Activated CD8-positive, alpha-beta memory T cell treated with anti-CD3 and anti-CD28 coated beads for 48 hours (primary cell): ENCODE measurements around the gene LPAR1.

Source experiments
- DNase-seq, 3 experiments: peaks; one replicate each; pipeline ENCODE4 v3.0.0-alpha.2; 2020; ENCODE audit warnings: low read depth in 2 of 3, low spot score in 2 of 3

LPAR1 gene

DNA sequence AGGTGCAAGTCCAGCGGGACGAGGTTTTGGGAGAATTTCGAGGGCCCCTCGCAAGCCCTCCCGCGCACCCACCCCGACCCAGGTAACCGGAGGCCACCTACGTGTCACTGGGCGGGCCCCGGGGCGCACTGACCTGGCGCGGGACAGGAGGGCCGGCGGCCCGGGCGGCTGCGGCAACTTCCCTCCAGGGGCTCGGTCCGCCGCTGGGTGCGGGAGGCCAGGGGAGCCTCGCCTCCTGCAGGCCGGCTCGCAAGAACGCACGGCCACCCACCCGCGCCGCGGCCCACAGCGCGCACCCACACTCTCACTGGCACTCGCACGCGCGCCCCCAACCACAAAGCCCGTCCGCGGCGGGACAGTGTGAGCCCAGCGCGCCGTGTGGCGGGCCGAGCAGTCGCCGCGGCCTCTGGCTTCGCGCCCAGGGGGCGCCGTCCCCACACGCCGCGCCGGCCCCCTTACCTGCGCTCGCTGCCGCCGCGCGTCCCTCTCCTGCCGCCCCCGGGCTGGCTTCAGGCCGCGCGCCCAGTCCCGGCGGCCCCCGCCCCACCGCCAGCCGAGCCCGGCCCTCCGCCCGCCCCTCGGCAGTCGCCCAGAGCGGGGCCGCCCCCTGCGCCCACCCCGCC, 451 bp downstream of the LPAR1 start:
- DNase-seq = no peak

DNA sequence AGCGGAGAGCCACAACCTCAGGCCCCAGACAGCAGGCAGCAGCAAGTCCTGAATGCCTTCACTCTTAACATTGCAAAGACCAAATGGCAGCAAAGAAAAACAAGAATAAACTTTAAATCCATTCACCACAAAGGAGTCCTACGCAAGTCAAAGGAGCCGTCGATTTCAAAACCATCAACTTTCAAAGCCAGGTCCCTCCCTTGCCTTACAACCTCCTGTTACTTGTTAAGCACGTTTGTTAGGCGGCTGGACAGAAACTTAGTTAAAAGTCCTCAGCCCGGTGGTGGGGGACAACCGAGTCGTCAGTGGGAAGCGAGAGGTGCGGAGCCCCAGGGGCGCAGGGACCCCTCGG, 938 bp downstream of the LPAR1 start:
- no peak for DNase-seq

DNA sequence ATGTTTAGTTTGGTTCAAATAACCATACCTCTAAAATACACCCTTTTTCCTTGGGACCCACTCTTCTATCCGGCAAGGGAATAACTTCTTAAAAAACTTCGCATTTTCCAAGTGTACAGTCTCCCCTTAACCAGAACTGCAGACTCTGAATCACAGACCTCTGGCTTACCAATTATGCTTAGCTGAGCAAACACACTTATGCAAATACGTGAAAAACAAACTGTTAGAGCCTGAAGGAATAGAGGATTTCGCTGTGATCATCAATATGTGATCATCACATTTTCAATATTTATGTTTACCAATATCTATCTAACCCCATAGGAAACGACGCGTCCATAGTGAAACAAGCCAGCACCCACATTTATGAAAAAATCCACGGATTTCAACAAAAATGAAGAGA, 1.3 kb downstream of the LPAR1 start:
- no peak for DNase-seq

DNA sequence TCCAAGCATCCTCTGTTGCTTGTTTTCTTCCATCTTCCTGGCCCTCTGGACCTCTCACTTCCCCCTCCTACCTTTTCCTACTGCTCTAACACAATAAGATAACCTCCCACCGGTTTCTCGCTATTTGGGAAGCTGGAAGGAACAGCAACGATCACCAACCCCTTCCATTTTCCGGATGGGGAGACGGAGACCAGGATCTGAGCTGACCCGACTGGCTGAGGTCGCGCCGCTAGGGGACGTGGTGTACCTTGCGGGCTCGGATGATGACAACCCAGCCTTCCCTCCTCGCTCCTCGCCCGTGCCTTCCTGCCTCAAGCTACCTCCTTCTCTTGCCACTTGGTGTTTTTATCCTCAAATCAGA, 1.9 kb downstream of the LPAR1 start:
- no peak for DNase-seq

DNA sequence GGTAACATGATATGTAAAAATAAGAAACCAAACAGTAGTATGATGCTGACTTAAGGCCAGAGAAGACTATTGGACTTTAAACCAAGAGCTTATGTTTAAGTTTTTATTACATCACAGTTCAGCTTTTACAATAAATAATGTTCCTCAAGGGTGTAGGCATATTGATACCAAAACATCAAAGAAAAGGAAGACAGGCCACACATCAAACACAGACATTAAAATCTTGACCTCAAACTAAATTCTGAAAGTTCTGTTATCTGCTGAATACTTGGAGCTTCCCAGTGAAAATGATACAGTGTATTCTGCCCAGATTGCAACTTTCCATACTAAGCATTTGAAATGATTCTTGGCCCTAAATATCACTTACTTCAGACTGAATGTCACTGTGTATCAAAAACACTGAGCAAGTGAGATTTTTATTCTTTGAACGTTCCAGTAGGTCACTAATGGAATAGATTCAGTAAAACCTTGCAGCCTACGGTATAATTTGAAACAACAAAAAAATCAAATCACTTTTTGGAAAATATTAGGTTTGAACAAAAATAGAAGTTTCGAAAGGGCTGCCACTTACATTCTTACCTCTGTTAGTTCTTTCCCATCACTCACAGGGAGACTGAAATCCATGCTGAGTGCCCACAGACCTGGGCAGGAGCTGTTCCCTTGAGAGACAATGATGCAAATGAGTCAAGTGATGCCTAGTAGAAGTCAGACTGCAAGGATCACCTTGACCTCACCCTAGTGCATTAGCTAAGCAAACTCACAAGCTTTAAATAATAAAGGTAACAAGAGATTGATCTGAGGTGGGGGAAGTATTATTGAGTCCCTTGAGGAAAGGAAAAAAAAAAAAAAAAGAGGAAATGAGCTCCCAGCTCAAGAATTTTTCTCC, 2.5 kb downstream of the LPAR1 start:
- no peak for DNase-seq

DNA sequence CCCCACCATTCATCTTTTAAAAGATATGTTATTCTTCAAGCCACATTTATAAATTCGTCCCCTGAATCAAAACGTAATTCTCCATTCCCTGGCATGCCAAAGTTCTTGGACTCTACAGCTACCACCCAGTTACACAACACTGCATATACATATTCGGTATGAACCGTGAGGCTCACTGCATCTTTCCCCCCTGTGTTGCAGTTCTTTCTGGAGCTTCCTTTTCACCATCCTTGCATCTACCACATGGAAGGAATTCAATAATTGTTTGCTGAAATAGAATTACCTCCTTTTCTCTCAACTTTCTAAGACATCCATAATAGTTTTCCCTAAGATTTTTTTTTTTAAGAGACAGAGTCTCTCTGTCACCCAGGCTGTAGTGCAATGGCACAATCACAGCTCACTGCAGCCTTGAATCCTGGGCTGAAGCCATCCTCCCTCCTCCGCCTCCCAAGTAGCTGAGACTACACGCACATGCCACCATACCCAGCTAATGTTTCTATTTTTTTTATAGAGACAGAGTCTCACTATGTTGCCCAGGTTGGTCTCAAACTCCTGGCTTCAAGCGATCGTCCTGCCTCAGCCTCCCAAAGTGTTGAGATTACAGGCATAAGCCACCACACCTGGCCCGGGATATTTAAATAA, 3.3 kb downstream of the LPAR1 start:
- no peak for DNase-seq

DNA sequence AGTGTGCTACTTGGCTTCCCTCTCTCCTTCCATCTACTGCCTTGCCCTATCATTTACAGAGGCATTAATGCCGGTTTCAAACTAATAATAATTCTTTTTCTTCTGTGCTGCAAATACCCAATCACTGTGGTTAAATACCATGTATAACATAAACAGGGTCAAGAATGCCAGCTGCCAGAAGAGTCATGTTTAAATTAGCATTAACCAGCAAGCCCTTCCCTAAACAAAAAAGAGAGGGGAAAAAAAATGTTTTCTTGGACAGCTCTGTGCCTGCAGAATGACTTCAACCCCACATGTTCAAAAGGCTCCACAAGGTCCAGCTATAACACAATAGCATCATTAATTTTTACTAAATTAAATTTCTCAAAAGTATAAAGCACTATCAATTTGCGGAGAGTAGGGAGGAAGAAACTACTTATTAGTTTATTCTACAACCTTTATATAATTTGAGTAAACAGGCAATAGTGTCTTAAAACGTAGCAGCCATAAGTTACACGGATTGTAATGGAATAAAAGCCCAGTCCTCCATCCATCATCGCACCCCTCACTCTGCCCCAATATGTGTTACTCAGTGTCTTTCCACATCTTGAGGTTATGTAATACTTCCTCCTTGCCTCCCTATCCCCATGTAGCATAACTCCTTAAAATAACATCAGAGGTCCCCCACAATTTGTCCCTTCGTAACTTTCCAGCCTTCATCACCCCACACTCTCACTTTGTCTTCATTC, 3.9 kb downstream of the LPAR1 start:
- DNase-seq = no peak

DNA sequence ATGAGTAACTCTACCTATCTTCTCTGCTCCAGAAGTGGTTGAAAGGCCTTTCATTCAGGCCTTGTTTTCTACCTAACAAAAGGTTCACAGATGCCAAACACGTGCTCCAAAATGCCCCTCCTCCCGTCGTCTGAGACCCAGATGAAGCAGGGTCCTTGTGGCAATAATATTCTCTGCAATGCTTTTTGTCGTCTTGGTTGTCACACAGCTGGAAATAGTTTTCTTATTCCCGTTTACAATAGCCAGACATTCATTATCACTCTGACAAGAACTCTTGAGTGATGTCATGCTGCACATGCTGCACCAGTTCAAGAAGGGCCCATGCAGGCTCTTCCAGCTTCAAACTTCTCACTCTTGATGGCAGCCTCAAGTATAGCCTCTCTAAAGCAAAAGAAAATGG, 7.8 kb downstream of the LPAR1 start:
- DNase-seq = no peak

DNA sequence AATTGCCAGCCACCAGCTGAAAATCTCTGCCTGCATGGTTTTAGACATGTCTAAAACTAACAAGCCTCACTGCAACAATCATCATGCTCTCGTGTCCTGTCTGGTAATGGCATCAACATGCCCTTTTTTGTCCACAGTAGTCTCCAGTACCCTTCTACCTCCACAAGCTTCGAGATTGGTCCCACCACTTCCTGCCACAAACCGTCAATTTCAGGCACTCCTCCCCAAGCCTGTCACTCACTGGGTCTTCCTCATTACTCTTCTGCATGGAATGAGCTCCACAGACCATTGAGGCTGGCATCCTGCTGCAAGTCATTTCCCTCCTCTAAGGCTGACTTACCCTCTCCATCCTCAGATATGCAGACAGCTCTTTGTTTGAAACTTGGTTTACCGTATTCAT, 9.0 kb downstream of the LPAR1 start:
- no peak for DNase-seq

DNA sequence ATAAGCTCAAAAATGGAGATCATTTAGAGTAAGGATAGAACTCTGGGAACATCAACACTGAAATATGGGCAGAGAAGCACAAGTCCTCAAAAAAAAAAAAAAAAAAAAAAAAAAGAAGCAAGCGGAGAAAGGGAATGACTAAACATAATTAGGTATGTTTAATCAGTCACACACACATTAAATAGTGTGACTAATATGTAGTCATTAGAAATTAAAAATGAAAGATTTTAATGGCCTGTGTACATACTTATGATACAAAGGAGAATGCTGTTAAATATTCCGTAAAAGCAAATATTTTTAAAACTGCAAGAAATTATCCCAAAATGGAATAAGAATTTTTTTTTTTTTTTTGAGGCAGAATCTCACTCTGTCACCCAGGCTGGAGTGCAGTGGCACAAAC, 10.5 kb downstream of the LPAR1 start:
- DNase-seq = no peak

DNA sequence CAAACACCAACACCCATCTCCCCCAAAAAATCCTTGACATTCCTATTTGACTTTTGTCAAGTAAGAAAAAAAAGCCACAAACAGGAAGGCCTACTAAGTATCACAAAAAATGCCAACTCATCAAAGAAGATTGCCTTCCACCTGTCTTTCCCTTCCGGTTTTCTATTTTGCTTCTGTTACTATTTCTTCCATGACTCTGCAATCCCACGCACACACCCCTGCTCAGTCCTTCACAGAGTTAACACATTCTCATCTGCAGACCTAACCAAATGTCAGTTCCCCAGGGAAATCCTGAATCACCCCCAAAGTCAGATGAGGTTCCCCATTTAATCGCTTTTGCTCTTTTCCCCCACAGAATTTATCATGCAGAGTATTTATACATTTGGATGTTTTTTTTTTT, 15.1 kb downstream of the LPAR1 start:
- DNase-seq = no peak

DNA sequence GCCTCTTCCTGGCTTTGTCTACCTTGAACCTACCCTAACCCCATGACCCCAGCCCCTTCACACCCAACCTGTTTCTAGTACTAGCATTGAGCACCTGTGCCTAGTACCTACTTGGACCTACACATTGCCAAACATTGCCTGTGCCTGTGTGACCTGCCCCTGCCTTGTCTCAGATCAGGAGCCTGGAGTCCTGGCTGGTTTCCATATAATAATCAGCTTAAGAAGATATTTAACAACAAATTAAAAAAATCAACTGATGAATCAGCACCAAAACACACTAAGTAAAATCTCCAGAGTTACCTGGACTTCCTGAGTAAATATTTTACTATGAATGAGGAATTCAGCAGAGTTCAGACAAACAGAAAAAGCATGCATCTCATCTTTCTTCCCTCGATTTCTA, 17.7 kb downstream of the LPAR1 start:
- DNase-seq = no peak

DNA sequence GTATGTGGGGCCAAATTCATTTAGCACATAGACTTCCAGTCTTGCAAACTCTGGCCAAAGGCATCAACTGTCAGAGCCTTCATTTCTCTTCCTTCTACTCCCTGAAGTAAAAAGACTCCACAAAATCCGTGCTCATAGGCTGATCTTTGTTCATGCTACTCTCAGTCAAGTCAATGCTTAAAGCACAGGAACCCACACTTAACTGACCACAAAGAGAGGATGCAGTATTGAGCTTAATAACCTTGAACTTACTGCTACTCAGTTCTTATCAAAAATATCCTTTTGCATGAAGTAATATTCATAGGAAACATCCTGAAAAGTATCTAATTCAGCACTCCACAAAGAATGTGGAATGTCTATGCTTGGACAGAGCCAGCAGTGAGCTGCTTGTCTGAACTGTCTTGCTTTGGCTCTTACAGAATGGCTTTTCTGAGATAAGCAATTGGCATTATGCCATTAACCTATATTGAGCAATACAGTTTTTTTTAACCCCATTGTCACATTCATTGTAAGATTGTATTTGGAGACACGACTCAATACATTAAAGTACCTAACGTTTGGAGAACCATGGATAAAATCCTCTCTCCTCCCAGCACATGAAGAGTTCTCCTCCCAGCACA, 21.7 kb downstream of the LPAR1 start:
- no peak for DNase-seq

DNA sequence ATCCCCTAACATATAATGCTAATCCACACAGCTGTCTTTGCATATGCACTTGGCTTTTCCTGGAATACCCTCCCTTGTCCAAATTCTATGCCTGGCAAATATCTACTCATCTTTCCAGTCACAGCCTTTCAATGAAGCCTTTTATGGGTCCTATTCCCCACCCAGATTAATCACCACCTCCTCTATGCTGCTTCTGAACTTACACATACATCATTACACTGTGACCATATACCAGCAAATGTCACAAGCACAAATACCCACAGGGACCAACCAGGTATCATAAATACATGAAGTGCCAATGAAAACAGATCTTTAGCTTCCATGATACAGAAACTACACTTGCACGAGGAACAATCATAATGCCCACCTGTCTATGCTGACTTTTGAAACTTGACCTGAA, 22.3 kb downstream of the LPAR1 start:
- no peak for DNase-seq

DNA sequence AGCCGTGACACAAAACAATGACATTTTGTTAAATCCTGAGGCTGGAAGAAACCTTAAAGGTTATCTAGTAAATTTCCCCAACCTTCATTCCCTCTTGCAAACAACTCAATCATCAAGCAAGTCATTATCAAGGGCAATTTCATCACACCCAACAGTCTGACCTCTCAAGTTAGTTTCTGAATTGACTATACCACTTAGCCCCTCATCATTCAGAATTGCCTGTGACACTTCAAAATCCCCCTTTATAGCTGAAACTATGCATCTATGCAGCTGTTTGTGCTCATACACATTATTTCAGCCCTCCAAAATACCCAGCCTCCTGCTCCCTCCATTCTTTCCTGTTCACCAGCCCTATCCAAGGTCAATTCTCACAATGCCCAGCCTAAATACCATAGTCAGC, 24.6 kb downstream of the LPAR1 start:
- DNase-seq = no peak

DNA sequence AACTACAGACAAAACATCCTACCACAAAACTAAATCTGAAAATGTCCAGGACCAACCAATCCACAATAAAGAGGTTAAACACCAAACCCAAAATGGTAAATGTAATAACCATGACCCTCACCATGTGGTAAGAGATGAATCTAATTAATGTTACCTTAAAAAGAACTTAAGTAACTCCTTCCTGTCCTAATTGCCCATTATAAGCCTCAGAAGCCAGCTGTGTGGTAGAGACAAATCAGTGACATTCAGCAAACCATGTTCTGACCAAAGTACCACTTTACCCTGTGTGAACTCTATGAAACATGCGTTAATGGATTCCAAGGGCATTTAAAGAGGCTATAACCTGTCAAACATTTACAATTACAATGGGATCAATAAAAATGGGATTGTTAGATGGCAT, 25.0 kb downstream of the LPAR1 start:
- DNase-seq = no peak

DNA sequence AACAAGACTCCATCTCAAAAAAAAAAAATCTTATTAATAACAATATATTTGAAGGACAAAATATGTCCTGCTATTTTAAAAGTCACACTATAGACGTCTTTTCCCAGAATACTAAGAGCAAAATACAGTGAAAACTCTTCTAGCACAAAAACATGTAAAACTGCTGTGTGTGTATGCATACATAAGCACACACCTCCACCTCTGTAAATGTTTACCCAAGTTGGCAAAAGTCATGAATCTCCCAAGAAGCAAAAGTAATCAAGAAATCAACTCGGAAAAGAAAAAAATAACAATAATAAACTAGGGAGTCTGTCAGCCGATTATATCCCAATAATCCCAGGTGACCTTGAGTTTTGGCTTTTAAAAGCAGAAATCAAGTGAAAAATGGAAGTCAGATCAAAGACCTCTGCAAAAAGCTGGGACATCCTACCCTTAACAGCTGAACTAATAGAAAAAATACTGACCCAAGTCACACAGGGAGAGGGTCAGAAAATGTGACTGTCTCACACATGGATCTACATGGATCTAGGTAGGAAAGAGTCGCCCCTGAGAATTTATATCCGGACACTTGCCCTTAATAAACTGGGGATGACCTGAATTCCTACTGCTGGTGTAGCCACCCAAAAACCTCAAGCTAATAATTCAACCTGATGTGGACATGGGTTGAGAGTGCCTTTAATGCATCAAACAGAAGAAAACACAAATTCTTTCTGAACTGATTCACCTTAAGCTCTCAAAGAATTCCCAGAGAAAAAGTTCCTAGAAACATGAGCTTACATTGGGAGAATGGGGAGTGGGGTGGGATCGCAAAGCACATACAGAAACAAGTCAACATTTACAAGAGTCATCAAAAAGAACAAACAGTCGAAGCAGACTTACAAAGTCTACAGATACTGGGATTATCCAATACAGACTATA, 29.9 kb downstream of the LPAR1 start:
- no peak for DNase-seq

DNA sequence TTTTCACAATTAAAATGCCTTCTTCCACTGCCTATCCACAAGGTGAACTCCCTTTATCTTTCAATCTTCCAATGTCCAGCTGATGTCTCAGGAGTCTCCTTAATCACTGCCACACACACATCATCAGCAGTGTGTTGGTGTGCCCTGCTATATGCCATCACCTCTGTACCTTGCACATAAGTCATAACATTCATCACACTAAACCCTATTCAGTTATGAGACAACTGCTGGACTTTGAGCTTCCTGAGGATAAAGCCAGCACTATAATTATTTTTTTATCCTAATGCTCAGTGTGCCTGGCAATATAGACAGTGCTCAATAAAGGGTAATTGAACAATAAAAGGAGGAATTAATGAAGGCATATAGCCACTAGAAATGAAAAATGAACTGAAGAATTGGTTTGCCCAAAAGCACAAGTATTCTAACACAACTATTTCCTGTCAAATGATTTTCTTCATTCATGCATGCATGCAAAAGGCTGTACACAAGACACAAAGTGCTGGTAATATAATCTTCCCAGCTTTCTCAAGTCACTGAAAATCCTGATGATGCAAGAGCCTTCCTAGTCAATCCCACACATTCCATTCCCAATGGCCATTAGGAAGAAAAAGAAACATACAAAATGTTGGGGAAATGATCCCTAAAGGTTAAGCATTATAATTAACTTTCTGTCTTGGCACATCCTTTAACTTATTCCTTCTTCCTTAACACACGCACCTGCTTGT, 32.4 kb downstream of the LPAR1 start:
- DNase-seq = no peak

DNA sequence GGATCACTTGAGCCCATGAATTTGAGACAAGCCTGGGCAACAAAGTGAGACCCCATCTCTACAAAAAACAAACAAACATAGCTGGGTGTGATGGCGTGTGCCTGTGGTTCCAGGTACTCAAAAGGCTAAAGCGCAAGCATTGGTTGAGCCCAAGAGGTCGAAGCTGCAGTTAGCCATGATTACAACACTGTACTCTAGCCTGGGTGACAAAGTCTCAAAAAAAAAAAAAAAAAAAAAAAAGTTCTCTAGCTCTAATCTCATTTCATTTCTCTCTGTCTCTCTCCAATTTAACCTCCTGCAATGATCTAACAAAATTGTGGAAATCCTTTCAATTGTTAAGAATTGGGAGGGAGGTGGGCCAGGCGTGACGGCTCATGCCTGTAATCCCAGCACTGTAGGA, 33.3 kb downstream of the LPAR1 start:
- no peak for DNase-seq

DNA sequence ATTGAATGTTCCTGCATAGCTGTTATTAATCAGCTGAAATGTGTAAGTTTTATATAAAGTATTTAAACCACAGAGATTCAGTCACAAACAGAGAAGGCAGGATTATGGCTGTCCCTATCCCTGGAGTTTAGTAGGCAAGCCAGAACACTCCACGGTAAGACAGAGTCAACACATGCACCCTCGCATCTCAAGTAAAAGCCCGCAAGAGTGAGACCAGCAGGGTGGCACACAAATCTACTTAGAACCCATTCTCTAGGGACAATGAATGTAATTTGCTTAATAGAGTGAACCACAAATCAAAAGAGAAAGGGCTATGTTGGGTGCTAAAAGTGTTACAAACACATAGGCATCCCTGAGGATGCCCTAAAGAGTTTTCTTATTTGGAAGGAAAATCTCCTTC, 35.1 kb downstream of the LPAR1 start:
- DNase-seq = no peak
